Measurements from ENCODE around the gene KLHDC4. TPM values are rescaled to one million over a fixed set of nuclear protein-coding genes. Genes with fewer than 3 reads are reported as not detected.

KLHDC4 gene
- total and polyA plus RNA-seq, 10 of the 15 experiments (the other 5 are each of a cell fraction or from before 2014, with no cell fraction given) = 0.80 to 62.1 (median 32.8) TPM

DNA sequence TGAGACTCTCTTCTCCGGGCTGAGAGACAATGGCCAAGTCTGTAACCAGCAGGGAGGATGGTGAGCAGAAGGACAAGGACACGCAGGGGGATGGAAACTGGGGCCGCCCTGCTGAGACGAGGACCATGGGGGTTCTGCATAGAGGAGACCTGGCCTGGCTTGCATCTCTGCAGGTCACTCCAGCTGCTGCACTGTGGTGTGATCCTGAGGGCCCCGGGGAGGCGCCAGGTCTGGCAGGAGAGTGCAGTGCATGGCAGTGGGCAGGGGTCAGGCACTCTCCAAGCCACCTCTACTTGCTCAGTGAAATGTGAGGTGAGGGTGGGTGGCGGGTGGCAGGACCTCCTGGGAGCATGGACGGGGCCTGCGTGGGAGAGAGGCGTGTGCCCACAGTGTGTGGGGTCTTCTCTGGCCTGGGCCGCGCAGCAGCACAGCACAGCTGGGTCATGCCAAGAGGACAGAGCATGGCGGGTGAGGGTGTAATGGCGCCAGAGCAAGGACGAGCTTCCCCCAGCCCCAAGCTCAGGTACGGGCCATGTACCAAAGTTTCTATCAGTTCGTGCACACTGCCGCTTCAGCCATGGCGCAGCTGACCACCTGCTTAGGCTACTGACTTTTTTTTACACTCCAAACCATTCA, 43.1 kb downstream of the KLHDC4 start (continued):
- TF ChIP-seq USF2 (IDR thresholded peaks at IDR 0.05; ENCODE audit: borderline replicate concordance, low read depth, low read length) = no peak

DNA sequence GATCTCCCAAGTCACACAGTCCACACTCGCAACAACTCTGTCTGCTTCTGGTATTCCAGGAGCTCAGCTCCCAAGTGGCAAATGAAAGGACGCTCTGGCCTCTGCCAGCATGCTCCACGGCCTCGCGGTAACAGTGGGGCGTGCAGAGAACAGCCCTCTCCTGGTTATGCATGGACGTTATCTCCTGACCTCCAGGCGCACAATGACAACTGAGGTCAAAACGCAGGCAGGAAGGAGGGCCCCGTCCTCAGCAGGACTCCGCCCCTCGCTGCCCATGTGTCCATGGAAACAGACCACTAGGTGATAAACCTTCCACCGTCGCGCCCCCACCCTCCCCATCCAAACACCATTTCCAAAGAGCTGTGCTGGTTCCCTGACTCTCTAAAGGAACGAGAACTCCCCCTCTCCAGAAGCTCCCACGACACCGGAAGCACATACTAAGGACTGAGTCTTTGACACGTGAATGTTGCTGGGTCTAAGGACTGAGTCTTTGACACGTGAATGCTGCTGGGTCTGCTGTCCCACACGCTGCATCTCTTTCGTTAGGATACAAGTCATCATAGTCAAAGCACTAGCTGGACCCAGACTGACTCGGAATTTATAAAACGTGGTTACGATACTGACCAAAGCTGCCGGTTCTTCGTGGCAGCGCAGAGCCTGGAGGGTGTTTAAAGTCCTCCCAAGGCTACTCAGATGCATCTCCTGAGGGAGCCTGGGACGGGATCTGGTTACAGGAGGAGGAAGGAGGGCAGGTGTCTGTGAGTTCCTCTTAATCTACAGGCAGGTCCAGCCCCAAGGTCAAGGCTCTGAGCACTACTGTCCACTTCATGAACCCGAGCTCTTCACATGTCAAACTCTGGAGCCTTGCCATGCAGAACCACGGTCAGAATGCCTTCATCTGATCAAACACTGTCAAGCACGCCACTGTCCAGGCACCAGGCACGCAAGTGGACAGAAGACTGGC, 43.9 kb downstream of the KLHDC4 start:
- Histone ChIP-seq H3K4me1 (ENCODE audit: control insufficient read depth, insufficient read depth, low read length) (peaks cover 25% of the 10 kb centered on the region), H3K27me3 (replicated peaks in 1 of 2; ENCODE audit: control insufficient read depth in 2 of 2, insufficient read depth in 2 of 2, low read length in 1 of 2) (no peaks in the 10 kb centered on the region), H3K27ac (ENCODE audit: control insufficient read depth, insufficient read depth) (no peak overlapping the region), H3K9ac (ENCODE audit: control insufficient read depth, insufficient read depth, low read length) (no peak overlapping the region), H3K4me2 (ENCODE audit: control insufficient read depth, insufficient read depth) (no peak overlapping the region), H2AFZ (ENCODE audit: control insufficient read depth, low read depth, low read length) (no peak overlapping the region), H3K9me3 (replicated peaks; ENCODE audit: control insufficient read depth, insufficient read depth, low read length) (no peaks in the 10 kb centered on the region), H3K79me2 (ENCODE audit: control insufficient read depth, insufficient read depth, low read length) (peaks cover 3% of the 10 kb centered on the region; the same call in 1 of the 2 replicates), H3K4me3 (no peak overlapping the region), H3K36me3 (ENCODE audit: control insufficient read depth in 2 of 2, insufficient read depth in 2 of 2, low read length in 1 of 2) (peaks cover 3 to 30% of the 10 kb centered on the region in 2 experiments; a peak in 3 of 4 replicates), H4K20me1 (ENCODE audit: control insufficient read depth, insufficient read depth) (no peaks in the 10 kb centered on the region)
- POLR2A ChIA-PET = no interaction called here
- DNase-seq (ENCODE audit: low read depth, low spot score) (no peak), FAIRE-seq (no peak), ATAC-seq (no peak)
- no TSS peak for BruUV-seq (replicated peaks)
- 94% methylated on average over 33 of the region's 33 CpGs for WGBS (ENCODE audit: insufficient coverage, insufficient replicate concordance, low lambda C conversion rate, missing lambda C conversion rate)
- intact Hi-C loops (cut with micrococcal nuclease; ENCODE audit: unreplicated experiment) = no loop called here
- CTCF ChIA-PET = interaction anchor here (0.7 to 1.4 kb wide), 2 partner anchors 20 to 290 kb away, joined by 3 to 4 read pairs; no protein-coding TSS in a partner anchor
- SMC1A ChIA-PET (ENCODE audit: uncharacterized antibody, unreplicated experiment) = no interaction called here
- RAD21 ChIA-PET (ENCODE audit: unreplicated experiment) = no interaction called here
- in situ Hi-C loops (cut with MboI) = no loop called here
- TF ChIP-seq ZNF384 (IDR thresholded peaks at IDR 0.05; ENCODE audit: borderline replicate concordance, low read depth, low read length) (no peak), TARDBP (IDR thresholded peaks at IDR 0.05; ENCODE audit: borderline replicate concordance) (no peak), WRNIP1 (IDR thresholded peaks at IDR 0.05; ENCODE audit: borderline replicate concordance, low read depth, low read length) (no peak), ELK1 (IDR thresholded peaks at IDR 0.05; ENCODE audit: low read depth, low read length) (no peak)
- TF ChIP-seq, protein P1, sequence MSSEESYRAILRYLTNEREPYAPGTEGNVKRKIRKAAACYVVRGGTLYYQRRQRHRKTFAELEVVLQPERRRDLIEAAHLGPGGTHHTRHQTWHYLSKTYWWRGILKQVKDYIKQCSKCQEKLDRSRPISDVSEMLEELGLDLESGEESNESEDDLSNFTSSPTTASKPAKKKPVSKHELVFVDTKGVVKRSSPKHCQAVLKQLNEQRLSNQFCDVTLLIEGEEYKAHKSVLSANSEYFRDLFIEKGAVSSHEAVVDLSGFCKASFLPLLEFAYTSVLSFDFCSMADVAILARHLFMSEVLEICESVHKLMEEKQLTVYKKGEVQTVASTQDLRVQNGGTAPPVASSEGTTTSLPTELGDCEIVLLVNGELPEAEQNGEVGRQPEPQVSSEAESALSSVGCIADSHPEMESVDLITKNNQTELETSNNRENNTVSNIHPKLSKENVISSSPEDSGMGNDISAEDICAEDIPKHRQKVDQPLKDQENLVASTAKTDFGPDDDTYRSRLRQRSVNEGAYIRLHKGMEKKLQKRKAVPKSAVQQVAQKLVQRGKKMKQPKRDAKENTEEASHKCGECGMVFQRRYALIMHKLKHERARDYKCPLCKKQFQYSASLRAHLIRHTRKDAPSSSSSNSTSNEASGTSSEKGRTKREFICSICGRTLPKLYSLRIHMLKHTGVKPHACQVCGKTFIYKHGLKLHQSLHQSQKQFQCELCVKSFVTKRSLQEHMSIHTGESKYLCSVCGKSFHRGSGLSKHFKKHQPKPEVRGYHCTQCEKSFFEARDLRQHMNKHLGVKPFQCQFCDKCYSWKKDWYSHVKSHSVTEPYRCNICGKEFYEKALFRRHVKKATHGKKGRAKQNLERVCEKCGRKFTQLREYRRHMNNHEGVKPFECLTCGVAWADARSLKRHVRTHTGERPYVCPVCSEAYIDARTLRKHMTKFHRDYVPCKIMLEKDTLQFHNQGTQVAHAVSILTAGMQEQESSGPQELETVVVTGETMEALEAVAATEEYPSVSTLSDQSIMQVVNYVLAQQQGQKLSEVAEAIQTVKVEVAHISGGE (CRISPR knock-in tag; IDR thresholded peaks at IDR 0.05) = no peak
- TF ChIP-seq, protein P2, sequence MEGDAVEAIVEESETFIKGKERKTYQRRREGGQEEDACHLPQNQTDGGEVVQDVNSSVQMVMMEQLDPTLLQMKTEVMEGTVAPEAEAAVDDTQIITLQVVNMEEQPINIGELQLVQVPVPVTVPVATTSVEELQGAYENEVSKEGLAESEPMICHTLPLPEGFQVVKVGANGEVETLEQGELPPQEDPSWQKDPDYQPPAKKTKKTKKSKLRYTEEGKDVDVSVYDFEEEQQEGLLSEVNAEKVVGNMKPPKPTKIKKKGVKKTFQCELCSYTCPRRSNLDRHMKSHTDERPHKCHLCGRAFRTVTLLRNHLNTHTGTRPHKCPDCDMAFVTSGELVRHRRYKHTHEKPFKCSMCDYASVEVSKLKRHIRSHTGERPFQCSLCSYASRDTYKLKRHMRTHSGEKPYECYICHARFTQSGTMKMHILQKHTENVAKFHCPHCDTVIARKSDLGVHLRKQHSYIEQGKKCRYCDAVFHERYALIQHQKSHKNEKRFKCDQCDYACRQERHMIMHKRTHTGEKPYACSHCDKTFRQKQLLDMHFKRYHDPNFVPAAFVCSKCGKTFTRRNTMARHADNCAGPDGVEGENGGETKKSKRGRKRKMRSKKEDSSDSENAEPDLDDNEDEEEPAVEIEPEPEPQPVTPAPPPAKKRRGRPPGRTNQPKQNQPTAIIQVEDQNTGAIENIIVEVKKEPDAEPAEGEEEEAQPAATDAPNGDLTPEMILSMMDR (IDR thresholded peaks at IDR 0.05 in 2 of 3, conservative IDR thresholded peaks at IDR 0.05 in 1 of 3; ENCODE audit: control insufficient read depth in 2 of 3, extremely low read depth in 1 of 3, insufficient read depth in 1 of 3, low read depth in 3 of 3, low read length in 3 of 3) = no peak
- TF ChIP-seq, protein P3, sequence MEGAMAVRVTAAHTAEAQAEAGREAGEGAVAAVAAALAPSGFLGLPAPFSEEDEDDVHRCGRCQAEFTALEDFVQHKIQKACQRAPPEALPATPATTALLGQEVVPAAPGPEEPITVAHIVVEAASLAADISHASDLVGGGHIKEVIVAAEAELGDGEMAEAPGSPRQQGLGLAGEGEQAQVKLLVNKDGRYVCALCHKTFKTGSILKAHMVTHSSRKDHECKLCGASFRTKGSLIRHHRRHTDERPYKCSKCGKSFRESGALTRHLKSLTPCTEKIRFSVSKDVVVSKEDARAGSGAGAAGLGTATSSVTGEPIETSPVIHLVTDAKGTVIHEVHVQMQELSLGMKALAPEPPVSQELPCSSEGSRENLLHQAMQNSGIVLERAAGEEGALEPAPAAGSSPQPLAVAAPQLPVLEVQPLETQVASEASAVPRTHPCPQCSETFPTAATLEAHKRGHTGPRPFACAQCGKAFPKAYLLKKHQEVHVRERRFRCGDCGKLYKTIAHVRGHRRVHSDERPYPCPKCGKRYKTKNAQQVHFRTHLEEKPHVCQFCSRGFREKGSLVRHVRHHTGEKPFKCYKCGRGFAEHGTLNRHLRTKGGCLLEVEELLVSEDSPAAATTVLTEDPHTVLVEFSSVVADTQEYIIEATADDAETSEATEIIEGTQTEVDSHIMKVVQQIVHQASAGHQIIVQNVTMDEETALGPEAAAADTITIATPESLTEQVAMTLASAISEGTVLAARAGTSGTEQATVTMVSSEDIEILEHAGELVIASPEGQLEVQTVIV (IDR thresholded peaks at IDR 0.05; ENCODE audit: borderline replicate concordance, partially characterized antibody) = no peak

Data from GM12878 (cell line).